Kidney epithelial cell (primary cell): ENCODE measurements around the gene CLSTN2. TPM values are rescaled to one million over a fixed set of nuclear protein-coding genes. Genes with fewer than 3 reads are reported as not detected.

Experiments
- DNase-seq: peaks from one replicate; pipeline ENCODE4 v3.0.0-alpha.2; 2010; ENCODE audit warnings: low read depth
- H3K27me3 ChIP-seq: 2 replicates; pipeline ENCODE4 v1.6.0; 2011; ENCODE audit warnings: low read length; ENCODE audit not compliant: control insufficient read depth, insufficient read depth
- H3K36me3 ChIP-seq: 2 replicates; pipeline ENCODE4 v1.5.1; 2011; ENCODE audit warnings: low read length; ENCODE audit not compliant: control insufficient read depth, insufficient read depth
- H3K4me3 ChIP-seq: 2 replicates; pipeline ENCODE4 v1.5.1; 2011; ENCODE audit warnings: low read depth, mild to moderate bottlenecking, control low read depth, low read length
- CTCF ChIP-seq: IDR thresholded peaks from 2 replicates; pipeline ENCODE4 v1.5.1; 2011; ENCODE audit warnings: mild to moderate bottlenecking, moderate library complexity, low read length, control low read depth, inconsistent platforms; ENCODE audit not compliant: insufficient read depth, poor library complexity, severe bottlenecking
- total RNA-seq: library from RNA; depleted of rRNA; stranded (reverse); fragments of >200 nt; gene quantifications from 2 replicates; pipeline ENCODE4 v1.2.3, GENCODE V29; 2015

CLSTN2 gene
- 10.9 and 17.3 TPM in 2 replicates for total RNA-seq

GRCh38 chr3:139935016-139935865 lies at the start of gene CLSTN2:
Gene CLSTN2, plus strand, starts transcription at chr3:139935185.
- H3K4me3 ChIP-seq: peak within 1 kb of the TSS; percentile 65
- peak; percentile 23 for DNase-seq

GRCh38 chr3:139887431-139887830 lies 47.6 kb upstream of the CLSTN2 start:
- no peak for TF ChIP-seq CTCF
- Histone ChIP-seq H3K36me3 (no peaks in the 10 kb centered on the region), H3K4me3 (no peak overlapping the region), H3K27me3 (no peaks in the 10 kb centered on the region)
- no peak for DNase-seq

More at GRCh38 chr3:139935016-139935865, at the start of gene CLSTN2:
- no peaks in the 10 kb centered on the region for H3K36me3 ChIP-seq
- peaks cover 3% of the 10 kb centered on the region for H3K27me3 ChIP-seq
- TF ChIP-seq CTCF: no peak

- Histone ChIP-seq H3K36me3 (no peaks in the 10 kb centered on the region), H3K27me3 (no peaks in the 10 kb centered on the region), H3K4me3 (no peak overlapping the region)
- TF ChIP-seq CTCF: no peak
- DNase-seq: no peak
Observed at GRCh38 chr3:139888561-139889140, 46.3 kb upstream of the CLSTN2 start.

GRCh38 chr3:139893267-139893962 lies 41.6 kb upstream of the CLSTN2 start:
- TF ChIP-seq CTCF: no peak
- Histone ChIP-seq H3K4me3 (no peak overlapping the region), H3K27me3 (no peaks in the 10 kb centered on the region), H3K36me3 (no peaks in the 10 kb centered on the region)
- no peak for DNase-seq

GRCh38 chr3:139893963-139894642 lies 40.9 kb upstream of the CLSTN2 start:
- H3K4me3 ChIP-seq: no peak overlapping the region
- no peaks in the 10 kb centered on the region for H3K36me3 ChIP-seq
- no peak for TF ChIP-seq CTCF
- H3K27me3 ChIP-seq: no peaks in the 10 kb centered on the region
- DNase-seq: no peak
